Measurements from ENCODE around the gene GNB1. TPM values are rescaled to one million over a fixed set of nuclear protein-coding genes. Genes with fewer than 3 reads are reported as not detected.

GNB1 gene
- total RNA-seq, 1 donor from 2014 or later: 427 TPM

DNA sequence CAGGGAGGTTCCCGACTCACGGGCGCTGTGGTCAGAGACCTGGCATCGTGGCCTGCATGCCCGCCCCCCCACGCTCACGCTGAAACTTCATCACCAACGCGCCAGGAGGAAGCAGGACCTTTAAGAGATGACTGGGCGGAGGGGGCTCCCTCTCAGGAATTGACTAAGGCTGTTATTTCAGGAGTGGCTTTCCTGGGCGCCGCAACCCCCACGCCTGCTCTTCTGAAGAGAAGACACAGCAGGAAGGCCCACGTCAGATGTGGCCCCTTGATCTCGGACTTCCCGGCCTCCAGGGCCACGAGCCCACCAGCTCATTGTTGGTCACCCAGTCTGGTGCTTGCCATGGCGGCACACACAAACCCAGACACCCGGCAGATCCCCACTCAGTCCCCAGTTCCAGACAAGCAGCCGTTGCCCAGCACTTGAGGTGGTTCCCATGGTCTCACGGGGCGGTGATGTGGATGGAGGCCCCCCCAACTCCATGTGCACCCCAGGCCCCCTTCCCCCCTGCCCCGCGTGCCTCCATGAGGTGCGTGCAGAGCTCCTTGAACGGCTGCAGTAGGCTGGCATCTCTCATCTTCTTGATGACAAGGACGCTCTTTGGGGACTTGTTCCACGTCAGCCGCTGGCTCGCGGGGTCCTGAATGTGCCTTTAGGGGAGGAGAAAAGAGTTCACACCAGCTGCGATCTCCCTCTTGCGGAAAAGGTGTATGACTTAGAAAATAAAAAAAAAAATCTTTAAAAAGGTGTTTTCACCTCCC is 134.0 kb downstream of the GNB1 start:
- Mint-ChIP-seq H3K27me3 (ENCODE audit: unreplicated experiment) (peaks cover 7% of the 10 kb centered on the region), H3K4me3 (ENCODE audit: unreplicated experiment) (no peak overlapping the region), H3K36me3 (ENCODE audit: low read depth, unreplicated experiment) (peaks cover 34% of the 10 kb centered on the region), H3K9me3 (ENCODE audit: unreplicated experiment) (no peaks in the 10 kb centered on the region), H3K27ac (ENCODE audit: unreplicated experiment) (no peak overlapping the region), H3K4me1 (ENCODE audit: unreplicated experiment) (no peaks in the 10 kb centered on the region)
- no peak for DNase-seq (ENCODE audit: low spot score)
- TF ChIP-seq, protein P1, sequence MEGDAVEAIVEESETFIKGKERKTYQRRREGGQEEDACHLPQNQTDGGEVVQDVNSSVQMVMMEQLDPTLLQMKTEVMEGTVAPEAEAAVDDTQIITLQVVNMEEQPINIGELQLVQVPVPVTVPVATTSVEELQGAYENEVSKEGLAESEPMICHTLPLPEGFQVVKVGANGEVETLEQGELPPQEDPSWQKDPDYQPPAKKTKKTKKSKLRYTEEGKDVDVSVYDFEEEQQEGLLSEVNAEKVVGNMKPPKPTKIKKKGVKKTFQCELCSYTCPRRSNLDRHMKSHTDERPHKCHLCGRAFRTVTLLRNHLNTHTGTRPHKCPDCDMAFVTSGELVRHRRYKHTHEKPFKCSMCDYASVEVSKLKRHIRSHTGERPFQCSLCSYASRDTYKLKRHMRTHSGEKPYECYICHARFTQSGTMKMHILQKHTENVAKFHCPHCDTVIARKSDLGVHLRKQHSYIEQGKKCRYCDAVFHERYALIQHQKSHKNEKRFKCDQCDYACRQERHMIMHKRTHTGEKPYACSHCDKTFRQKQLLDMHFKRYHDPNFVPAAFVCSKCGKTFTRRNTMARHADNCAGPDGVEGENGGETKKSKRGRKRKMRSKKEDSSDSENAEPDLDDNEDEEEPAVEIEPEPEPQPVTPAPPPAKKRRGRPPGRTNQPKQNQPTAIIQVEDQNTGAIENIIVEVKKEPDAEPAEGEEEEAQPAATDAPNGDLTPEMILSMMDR (IDR thresholded peaks at IDR 0.05; ENCODE audit: unreplicated experiment): no peak

DNA sequence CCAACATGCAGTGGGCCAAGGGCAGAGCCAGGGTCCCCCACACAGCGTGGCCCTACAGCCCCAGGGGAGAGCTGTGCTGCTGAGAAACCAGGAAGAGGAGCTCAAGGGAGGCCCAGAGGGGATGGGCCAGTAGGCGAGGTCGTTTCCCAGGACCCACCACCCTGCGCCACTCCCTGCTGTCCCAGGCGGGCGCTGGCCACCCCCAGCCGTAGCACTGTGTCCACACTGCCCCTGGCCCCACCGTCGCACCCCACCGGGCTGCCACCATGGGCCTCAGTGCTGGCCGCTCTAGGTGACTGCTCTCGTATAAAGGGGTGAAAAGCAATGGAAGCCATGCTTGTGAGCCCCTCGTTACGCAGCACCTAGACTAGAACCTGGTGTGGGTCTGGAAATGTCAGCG is 135.0 kb downstream of the GNB1 start:
- TF ChIP-seq, protein P1 (IDR thresholded peaks at IDR 0.05; ENCODE audit: unreplicated experiment): no peak
- no peak overlapping the region for H3K4me3 Mint-ChIP-seq (ENCODE audit: unreplicated experiment)
- H3K36me3 Mint-ChIP-seq (ENCODE audit: low read depth, unreplicated experiment): peaks cover 27% of the 10 kb centered on the region
- H3K9me3 Mint-ChIP-seq (ENCODE audit: unreplicated experiment): no peaks in the 10 kb centered on the region
- no peak for DNase-seq (ENCODE audit: low spot score)
- H3K4me1 Mint-ChIP-seq (ENCODE audit: unreplicated experiment): no peaks in the 10 kb centered on the region
- H3K27me3 Mint-ChIP-seq (ENCODE audit: unreplicated experiment): peaks cover 7% of the 10 kb centered on the region
- no peak overlapping the region for H3K27ac Mint-ChIP-seq (ENCODE audit: unreplicated experiment)

DNA sequence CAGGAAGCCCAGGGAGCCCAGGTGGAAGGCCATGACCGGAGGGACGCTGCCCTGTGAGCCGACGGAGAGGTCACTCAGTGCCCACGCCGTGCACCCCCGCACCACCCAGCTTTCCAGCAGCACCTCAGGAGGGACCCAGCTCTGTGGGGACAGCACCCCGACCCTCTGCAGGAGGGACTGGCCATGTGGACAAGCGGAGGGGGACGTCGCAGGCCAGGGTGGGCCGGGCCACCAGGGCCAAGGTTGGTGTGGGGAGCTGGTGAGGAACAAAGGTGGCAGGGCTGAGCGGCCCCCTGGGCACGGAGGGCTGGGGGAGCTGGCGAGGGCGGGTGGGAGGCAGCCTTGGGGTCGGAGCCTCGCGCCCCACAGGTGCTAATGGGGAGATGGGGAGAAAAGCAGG is 135.5 kb downstream of the GNB1 start:
- peaks cover 7% of the 10 kb centered on the region for H3K27me3 Mint-ChIP-seq (ENCODE audit: unreplicated experiment)
- no peak for DNase-seq (ENCODE audit: low spot score)
- TF ChIP-seq, protein P1 (IDR thresholded peaks at IDR 0.05; ENCODE audit: unreplicated experiment): no peak
- H3K4me1 Mint-ChIP-seq (ENCODE audit: unreplicated experiment): no peaks in the 10 kb centered on the region
- no peaks in the 10 kb centered on the region for H3K9me3 Mint-ChIP-seq (ENCODE audit: unreplicated experiment)
- H3K36me3 Mint-ChIP-seq (ENCODE audit: low read depth, unreplicated experiment): peaks cover 27% of the 10 kb centered on the region
- no peak overlapping the region for H3K4me3 Mint-ChIP-seq (ENCODE audit: unreplicated experiment)
- peak overlapping the region; percentile 61 for H3K27ac Mint-ChIP-seq (ENCODE audit: unreplicated experiment)

DNA sequence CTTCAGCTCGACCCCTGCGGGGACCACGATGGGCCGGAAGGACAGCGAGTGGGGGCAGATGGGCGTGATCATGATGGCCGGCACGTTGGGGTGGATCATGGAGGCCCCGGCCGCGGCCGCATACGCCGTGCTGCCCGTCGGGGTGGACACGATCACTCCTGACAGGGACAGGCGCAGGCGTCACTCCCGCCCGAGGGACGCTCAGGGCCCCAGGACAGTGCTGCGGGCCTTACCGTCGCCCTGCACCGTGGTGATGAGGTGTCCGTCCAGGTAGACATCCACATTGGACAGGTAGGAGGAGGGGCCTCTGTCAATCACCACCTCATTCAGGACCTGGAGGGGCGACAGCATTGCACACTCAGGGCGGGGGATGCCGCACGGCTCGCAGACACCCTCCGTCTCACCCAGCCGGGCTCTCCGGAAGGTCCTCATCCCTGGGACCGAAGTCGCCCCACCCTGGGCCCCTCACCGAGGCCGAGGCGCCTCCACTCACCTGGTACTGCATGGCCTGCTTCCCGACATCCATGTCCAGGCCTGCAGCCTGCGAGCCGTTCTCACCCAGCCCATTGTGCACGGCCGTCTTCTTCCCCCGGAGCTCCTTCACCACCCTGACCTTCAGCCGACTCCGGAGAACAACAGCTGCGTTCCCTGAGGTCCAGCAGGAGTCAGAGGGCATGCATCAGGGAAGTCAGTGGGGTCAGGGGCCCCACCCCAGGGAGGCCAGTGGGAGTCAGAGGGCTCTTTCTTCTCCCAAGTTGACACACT is 136.7 kb downstream of the GNB1 start:
- H3K27ac Mint-ChIP-seq (ENCODE audit: unreplicated experiment): no peak overlapping the region
- TF ChIP-seq, protein P1 (IDR thresholded peaks at IDR 0.05; ENCODE audit: unreplicated experiment): no peak
- no peak for DNase-seq (ENCODE audit: low spot score)
- H3K9me3 Mint-ChIP-seq (ENCODE audit: unreplicated experiment): no peaks in the 10 kb centered on the region
- H3K4me1 Mint-ChIP-seq (ENCODE audit: unreplicated experiment): no peaks in the 10 kb centered on the region
- no peak overlapping the region for H3K4me3 Mint-ChIP-seq (ENCODE audit: unreplicated experiment)
- peaks cover 5% of the 10 kb centered on the region for H3K27me3 Mint-ChIP-seq (ENCODE audit: unreplicated experiment)
- H3K36me3 Mint-ChIP-seq (ENCODE audit: low read depth, unreplicated experiment): peaks cover 26% of the 10 kb centered on the region

DNA sequence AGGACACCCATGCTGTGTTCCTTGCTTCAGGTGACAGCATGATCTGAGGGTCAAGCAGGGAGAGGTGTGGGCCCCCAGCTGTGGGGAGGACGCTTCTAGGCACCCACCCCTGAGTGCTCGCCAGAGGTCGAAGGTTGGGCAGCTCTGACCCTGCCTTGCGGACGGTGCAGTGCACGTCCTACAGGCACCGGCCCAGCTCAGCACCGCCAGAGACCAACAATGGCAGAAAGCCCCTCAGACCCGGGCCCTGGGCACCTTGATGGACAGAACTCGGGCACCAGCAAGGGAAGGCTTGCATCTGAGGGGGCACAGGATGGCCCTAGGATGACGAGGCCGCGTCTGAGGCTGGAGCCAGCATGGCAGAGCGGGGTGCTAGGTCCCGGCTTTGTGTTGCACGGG is 137.3 kb downstream of the GNB1 start:
- Mint-ChIP-seq H3K27ac (ENCODE audit: unreplicated experiment) (no peak overlapping the region), H3K4me3 (ENCODE audit: unreplicated experiment) (no peak overlapping the region), H3K36me3 (ENCODE audit: low read depth, unreplicated experiment) (peaks cover 22% of the 10 kb centered on the region), H3K9me3 (ENCODE audit: unreplicated experiment) (no peaks in the 10 kb centered on the region), H3K4me1 (ENCODE audit: unreplicated experiment) (peaks cover 1% of the 10 kb centered on the region), H3K27me3 (ENCODE audit: unreplicated experiment) (peaks cover 6% of the 10 kb centered on the region)
- no peak for DNase-seq (ENCODE audit: low spot score)
- TF ChIP-seq, protein P1 (IDR thresholded peaks at IDR 0.05; ENCODE audit: unreplicated experiment): no peak

Data from endothelial cell (in vitro differentiated cells).